Endothelial cell of umbilical vein (primary cell): ENCODE measurements around the gene SEZ6L. TPM values are rescaled to one million over a fixed set of nuclear protein-coding genes. Genes with fewer than 3 reads are reported as not detected.

Experiments
- BruUV-seq: library from RNA; stranded (reverse); fragments of 400-500 nt; replicated peaks from 2 replicates; lab custom pipeline; 2021; lab: Mats Ljungman, UMichigan
- CTCF ChIA-PET: fragments of 300-600, 350-600 bp; sonication (Branson Sonifier 250); formaldehyde crosslinking; loops from one replicate; lab custom pipeline; 2021; ENCODE audit warnings: antibody characterized with exemption, inconsistent platforms; lab: Charles Lee
- POLR2A ChIA-PET: fragments of 300-600, 350-600 bp; sonication (Branson Sonifier 250); formaldehyde crosslinking; loops from one replicate; lab custom pipeline; 2021; ENCODE audit warnings: antibody characterized with exemption, inconsistent platforms; lab: Charles Lee
- DNase-seq: peaks from one replicate; pipeline ENCODE4 v3.0.0-alpha.2; 2011; ENCODE audit warnings: low read depth, low spot score
- FAIRE-seq: peaks from 2 replicates; lab custom pipeline; 2011; peaks lifted over from hg19 to GRCh38; lab: Jason Lieb, UNC
- H2AFZ ChIP-seq: 2 replicates; pipeline ENCODE4 v1.6.0; 2012; ENCODE audit warnings: low read depth, low read length, control low read depth, inconsistent platforms
- H3K27ac ChIP-seq: 2 replicates; pipeline ENCODE4 v1.5.1; 2011; ENCODE audit warnings: low read depth, mild to moderate bottlenecking, control low read depth, low read length, moderate library complexity; ENCODE audit not compliant: insufficient read depth
- H3K27me3 ChIP-seq, 2 experiments: 2 replicates each; pipeline versions ENCODE4 v1.6.0 to v1.6.1; 2011; ENCODE audit warnings: low read length in 2 of 2, mixed read lengths in 1 of 2; ENCODE audit not compliant: control insufficient read depth in 2 of 2, insufficient read depth in 2 of 2
- H3K36me3 ChIP-seq, 2 experiments: 2 replicates in 1 of 2; 3 replicates in 1 of 2; pipeline ENCODE4 v1.5.1; 2011; ENCODE audit warnings: low read length in 2 of 2, mild to moderate bottlenecking in 1 of 2, moderate library complexity in 1 of 2; ENCODE audit not compliant: control insufficient read depth in 2 of 2, insufficient read depth in 2 of 2; ENCODE audit errors: extremely low read depth in 1 of 2
- H3K4me1 ChIP-seq: 3 replicates; pipeline ENCODE4 v1.5.1; 2011; ENCODE audit warnings: mild to moderate bottlenecking, low read length; ENCODE audit not compliant: control insufficient read depth, insufficient read depth; ENCODE audit errors: extremely low read depth
- H3K4me2 ChIP-seq: 2 replicates; pipeline ENCODE4 v1.6.1; 2011; ENCODE audit warnings: low read length, control low read depth, mixed read lengths; ENCODE audit not compliant: insufficient read depth
- H3K4me3 ChIP-seq, 3 experiments: fragments of 200-600 bp in 1 of 3; sonication (generic), shearing (Covaris generic) in 1 of 3; replicated peaks in 1 of 3; 2 replicates each; pipeline ENCODE4 v1.5.1; 2011 to 2016; ENCODE audit warnings: control low read depth in 3 of 3, low read length in 3 of 3, mild to moderate bottlenecking in 2 of 3, inconsistent platforms in 1 of 3, low read depth in 1 of 3, moderate library complexity in 1 of 3; ENCODE audit not compliant: insufficient read depth in 1 of 3
- H3K79me2 ChIP-seq: 2 replicates; pipeline ENCODE4 v1.6.0; 2012; ENCODE audit warnings: low read length, inconsistent platforms; ENCODE audit not compliant: control insufficient read depth, insufficient read depth
- H3K9ac ChIP-seq: replicated peaks from 2 replicates; pipeline ENCODE3; 2011; ENCODE audit warnings: low read length, control low read depth; ENCODE audit not compliant: insufficient read depth; ENCODE audit errors: extremely low read depth
- H3K9me1 ChIP-seq: replicated peaks from 3 replicates; pipeline ENCODE4 v1.6.0; 2011; ENCODE audit warnings: mild to moderate bottlenecking, low read length; ENCODE audit not compliant: control insufficient read depth, insufficient read depth; ENCODE audit errors: extremely low read depth
- H3K9me3 ChIP-seq: replicated peaks from 2 replicates; pipeline ENCODE4 v1.5.1; 2012; ENCODE audit warnings: low read length, inconsistent platforms; ENCODE audit not compliant: control insufficient read depth, insufficient read depth
- H4K20me1 ChIP-seq: replicated peaks from 2 replicates; pipeline ENCODE3; 2011; ENCODE audit warnings: mild to moderate bottlenecking, low read length; ENCODE audit not compliant: control insufficient read depth, insufficient read depth; ENCODE audit errors: extremely low read depth
- EZH2 ChIP-seq: IDR thresholded peaks from 2 replicates; pipeline ENCODE4 v1.6.1; 2012; ENCODE audit warnings: borderline replicate concordance, low read depth, mild to moderate bottlenecking, moderate library complexity, low read length, inconsistent platforms; ENCODE audit not compliant: severe bottlenecking
- FOS ChIP-seq: IDR thresholded peaks from 2 replicates; pipeline ENCODE4 v1.6.1; 2011; ENCODE audit warnings: mild to moderate bottlenecking, low read length, moderate library complexity, borderline replicate concordance; ENCODE audit not compliant: insufficient read depth
- GATA2 ChIP-seq: IDR thresholded peaks from 2 replicates; pipeline ENCODE4 v1.7.0; 2011; ENCODE audit warnings: low read depth, mild to moderate bottlenecking, moderate library complexity, mixed read lengths, low read length; ENCODE audit not compliant: insufficient read length, insufficient read depth
- JUN ChIP-seq: IDR thresholded peaks from 2 replicates; pipeline ENCODE4 v1.6.1; 2011; ENCODE audit warnings: borderline replicate concordance, low read depth; ENCODE audit not compliant: insufficient read length, insufficient read depth
- MAX ChIP-seq: IDR thresholded peaks from 2 replicates; pipeline ENCODE4 v1.6.1; 2011; ENCODE audit not compliant: insufficient read depth, insufficient read length
- MYC ChIP-seq: IDR thresholded peaks from one replicate; pipeline ENCODE4 v1.6.1; 2011; ENCODE audit warnings: mild to moderate bottlenecking, low read depth, low read length
- POLR2A ChIP-seq: IDR thresholded peaks from 2 replicates; pipeline ENCODE4 v1.6.1; 2012; ENCODE audit warnings: low read depth, mild to moderate bottlenecking, control low read depth, low read length
- POLR2AphosphoS5 ChIP-seq: IDR thresholded peaks from 2 replicates; pipeline ENCODE4 v1.6.1; 2012; ENCODE audit warnings: low read depth, mild to moderate bottlenecking, control low read depth, low read length, moderate library complexity; ENCODE audit not compliant: insufficient read depth
- dilution Hi-C: fragments of 300-500 bp; cut with MboI; formaldehyde crosslinking; loops from one replicate; pipeline ENCODE4 v1.15.0; 2019; ENCODE audit warnings: low sequenced_read_pairs; ENCODE audit not compliant: extremely low pct_ligation_motif_present
- intact Hi-C: fragments of 100-400 bp; cut with micrococcal nuclease; formaldehyde crosslinking; loops from one replicate; pipeline ENCODE4 v1.10.0; 2022
- polyA plus RNA-seq, 4 experiments: library from polyadenylated mRNA; depleted of rRNA in 3 of 4; stranded (reverse) in 3 of 4; unstranded in 1 of 4; fragments of >200 nt; gene quantifications; 2 replicates each; pipeline versions ENCODE4 v1.2.1 to v1.2.3, GENCODE V29; 2011 to 2012; ENCODE audit warnings: missing spikeins in 1 of 4
- total RNA-seq: library from RNA; stranded (reverse); gene quantifications from 2 replicates; pipeline ENCODE4 v1.2.3, GENCODE V29; 2021
- TF ChIP-seq, protein P1 (sequence below), 2 donors: IDR thresholded peaks; 1 replicate in 1 of 2; 2 replicates in 1 of 2; pipeline ENCODE4 v1.5.1; 2011; ENCODE audit warnings: low read length in 2 of 2, mild to moderate bottlenecking in 2 of 2, moderate library complexity in 2 of 2, control low read depth in 1 of 2, inconsistent platforms in 1 of 2, low read depth in 1 of 2; ENCODE audit not compliant: insufficient read depth in 1 of 2; ENCODE audit errors: extremely low read depth in 1 of 2

The SEZ6L gene
- total and polyA plus RNA-seq, 2 donors (not counting 3 experiments of a cell fraction or from before 2014, with no cell fraction given): not detected

DNA sequence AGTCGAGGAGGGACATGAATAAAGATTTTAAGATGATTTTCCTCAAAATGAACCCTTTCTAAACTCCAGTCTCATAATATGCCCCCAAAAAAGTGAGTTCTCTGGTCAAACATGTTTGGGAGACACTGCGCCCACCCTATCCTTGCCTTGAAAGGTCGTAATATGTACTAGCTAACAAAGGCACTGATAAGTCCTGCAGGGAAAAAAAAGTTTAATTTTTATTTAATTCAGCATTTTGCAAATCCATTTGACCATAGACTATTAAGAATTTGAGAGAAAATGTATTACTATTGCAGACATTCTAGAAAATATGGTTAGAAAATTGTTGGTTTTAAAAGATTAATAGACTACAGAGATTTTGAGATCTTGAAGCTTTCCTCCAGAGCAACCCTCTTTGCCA, 139.2 kb downstream of the SEZ6L start:
- Histone ChIP-seq H3K36me3 (no peaks in the 10 kb centered on the region), H3K4me3 (no peak overlapping the region), H3K9ac (no peak overlapping the region), H2AFZ (no peak overlapping the region), H3K79me2 (no peaks in the 10 kb centered on the region), H3K9me1 (no peaks in the 10 kb centered on the region), H3K4me1 (no peaks in the 10 kb centered on the region), H3K27ac (no peak overlapping the region), H3K9me3 (no peaks in the 10 kb centered on the region), H3K4me2 (no peak overlapping the region), H3K27me3 (no peaks in the 10 kb centered on the region), H4K20me1 (no peaks in the 10 kb centered on the region)
- FAIRE-seq (no peak), DNase-seq (no peak)
- ChIA-PET CTCF (no interaction called here), POLR2A (no interaction called here)
- TF ChIP-seq, protein P1, sequence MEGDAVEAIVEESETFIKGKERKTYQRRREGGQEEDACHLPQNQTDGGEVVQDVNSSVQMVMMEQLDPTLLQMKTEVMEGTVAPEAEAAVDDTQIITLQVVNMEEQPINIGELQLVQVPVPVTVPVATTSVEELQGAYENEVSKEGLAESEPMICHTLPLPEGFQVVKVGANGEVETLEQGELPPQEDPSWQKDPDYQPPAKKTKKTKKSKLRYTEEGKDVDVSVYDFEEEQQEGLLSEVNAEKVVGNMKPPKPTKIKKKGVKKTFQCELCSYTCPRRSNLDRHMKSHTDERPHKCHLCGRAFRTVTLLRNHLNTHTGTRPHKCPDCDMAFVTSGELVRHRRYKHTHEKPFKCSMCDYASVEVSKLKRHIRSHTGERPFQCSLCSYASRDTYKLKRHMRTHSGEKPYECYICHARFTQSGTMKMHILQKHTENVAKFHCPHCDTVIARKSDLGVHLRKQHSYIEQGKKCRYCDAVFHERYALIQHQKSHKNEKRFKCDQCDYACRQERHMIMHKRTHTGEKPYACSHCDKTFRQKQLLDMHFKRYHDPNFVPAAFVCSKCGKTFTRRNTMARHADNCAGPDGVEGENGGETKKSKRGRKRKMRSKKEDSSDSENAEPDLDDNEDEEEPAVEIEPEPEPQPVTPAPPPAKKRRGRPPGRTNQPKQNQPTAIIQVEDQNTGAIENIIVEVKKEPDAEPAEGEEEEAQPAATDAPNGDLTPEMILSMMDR (IDR thresholded peaks at IDR 0.05; ENCODE audit: extremely low read depth in 1 of 2, insufficient read depth in 1 of 2, low read depth in 1 of 2, low read length in 2 of 2): no peak
- TF ChIP-seq POLR2AphosphoS5 (no peak), MAX (no peak), MYC (no peak), FOS (no peak), GATA2 (no peak), JUN (no peak), EZH2 (no peak), POLR2A (no peak)
- dilution Hi-C loops: no loop called here
- BruUV-seq: no TSS peak
- intact Hi-C loops: no loop called here
